Measurements from ENCODE around the gene ZNF428. TPM values are rescaled to one million over a fixed set of nuclear protein-coding genes. Genes with fewer than 3 reads are reported as not detected.

Gene ZNF428
- total RNA-seq, 2 donors from 2014 or later: 24.1 to 37.8 TPM

DNA sequence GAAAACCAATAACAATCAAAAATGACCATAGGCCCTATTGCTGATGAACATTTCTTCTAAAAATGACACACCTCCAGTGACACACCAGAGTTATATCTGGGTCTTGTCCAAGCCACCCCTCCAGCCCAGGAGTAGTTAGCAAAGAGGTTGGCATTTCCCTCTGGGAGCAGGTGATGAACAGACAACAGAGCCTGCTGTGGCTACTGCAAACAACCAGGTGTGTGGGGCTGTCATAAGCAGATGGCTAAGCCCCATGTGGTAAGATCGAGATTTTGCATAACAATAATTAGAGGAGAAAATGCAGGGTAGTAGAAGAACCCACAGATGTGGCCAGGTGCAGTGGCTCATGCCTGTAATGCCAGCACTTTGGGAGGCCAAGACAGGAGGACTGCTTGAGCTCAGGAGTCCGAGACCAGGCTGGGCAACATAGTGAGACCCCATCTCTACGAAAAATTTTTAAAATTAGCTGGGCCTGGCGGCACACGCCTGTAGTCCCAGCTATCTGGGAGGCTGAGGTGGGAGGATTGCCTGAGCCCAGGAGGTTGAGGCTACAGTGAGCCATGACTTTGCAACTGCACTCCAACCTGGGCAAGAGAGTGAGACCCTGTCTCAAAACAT, 49.1 kb downstream of the ZNF428 start:
- Histone ChIP-seq H3K36me3 (no peaks in the 10 kb centered on the region), H3K4me3 (no peak overlapping the region), H3K27me3 (replicated peaks; ENCODE audit: insufficient read depth) (no peaks in the 10 kb centered on the region), H3K27ac (no peak overlapping the region), H3K9me3 (no peaks in the 10 kb centered on the region), H3K4me1 (ENCODE audit: control insufficient read depth in 1 of 2, low read depth in 2 of 2) (peaks cover 10 to 14% of the 10 kb centered on the region in 2 donors)
- ATAC-seq (ENCODE audit: insufficient number of reproducible peaks, low FRiP score, low read depth) (no peak), DNase-seq (ENCODE audit: low spot score) (no peak)
- TF ChIP-seq, protein P1, sequence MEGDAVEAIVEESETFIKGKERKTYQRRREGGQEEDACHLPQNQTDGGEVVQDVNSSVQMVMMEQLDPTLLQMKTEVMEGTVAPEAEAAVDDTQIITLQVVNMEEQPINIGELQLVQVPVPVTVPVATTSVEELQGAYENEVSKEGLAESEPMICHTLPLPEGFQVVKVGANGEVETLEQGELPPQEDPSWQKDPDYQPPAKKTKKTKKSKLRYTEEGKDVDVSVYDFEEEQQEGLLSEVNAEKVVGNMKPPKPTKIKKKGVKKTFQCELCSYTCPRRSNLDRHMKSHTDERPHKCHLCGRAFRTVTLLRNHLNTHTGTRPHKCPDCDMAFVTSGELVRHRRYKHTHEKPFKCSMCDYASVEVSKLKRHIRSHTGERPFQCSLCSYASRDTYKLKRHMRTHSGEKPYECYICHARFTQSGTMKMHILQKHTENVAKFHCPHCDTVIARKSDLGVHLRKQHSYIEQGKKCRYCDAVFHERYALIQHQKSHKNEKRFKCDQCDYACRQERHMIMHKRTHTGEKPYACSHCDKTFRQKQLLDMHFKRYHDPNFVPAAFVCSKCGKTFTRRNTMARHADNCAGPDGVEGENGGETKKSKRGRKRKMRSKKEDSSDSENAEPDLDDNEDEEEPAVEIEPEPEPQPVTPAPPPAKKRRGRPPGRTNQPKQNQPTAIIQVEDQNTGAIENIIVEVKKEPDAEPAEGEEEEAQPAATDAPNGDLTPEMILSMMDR (IDR thresholded peaks at IDR 0.05): no peak

DNA sequence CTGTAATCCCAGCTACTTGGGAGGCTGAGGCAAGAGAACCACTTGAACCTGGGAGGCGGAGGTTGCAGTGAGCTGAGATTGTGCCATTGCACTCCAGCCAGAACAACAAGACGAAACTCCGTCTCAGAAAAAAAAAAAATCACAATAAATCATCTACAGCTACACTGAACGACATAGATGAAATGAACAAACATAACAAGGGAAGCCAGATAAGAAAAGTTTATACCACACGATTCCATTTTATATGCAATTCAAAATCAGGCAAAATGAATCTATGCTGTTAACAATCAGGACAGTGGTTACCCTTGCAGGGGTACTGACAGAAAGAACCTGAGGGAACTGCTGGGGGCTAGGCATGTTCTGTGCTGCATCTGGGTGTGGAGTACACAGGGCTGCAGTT, 49.8 kb downstream of the ZNF428 start:
- H3K27ac ChIP-seq: no peak overlapping the region
- H3K36me3 ChIP-seq: no peaks in the 10 kb centered on the region
- peaks cover 8 to 10% of the 10 kb centered on the region in 2 donors for H3K4me1 ChIP-seq (ENCODE audit: control insufficient read depth in 1 of 2, low read depth in 2 of 2)
- TF ChIP-seq, protein P1 (IDR thresholded peaks at IDR 0.05): no peak
- ATAC-seq (ENCODE audit: insufficient number of reproducible peaks, low FRiP score, low read depth): no peak
- no peaks in the 10 kb centered on the region for H3K9me3 ChIP-seq
- no peak overlapping the region for H3K4me3 ChIP-seq
- no peaks in the 10 kb centered on the region for H3K27me3 ChIP-seq (replicated peaks; ENCODE audit: insufficient read depth)
- no peak for DNase-seq (ENCODE audit: low spot score)

DNA sequence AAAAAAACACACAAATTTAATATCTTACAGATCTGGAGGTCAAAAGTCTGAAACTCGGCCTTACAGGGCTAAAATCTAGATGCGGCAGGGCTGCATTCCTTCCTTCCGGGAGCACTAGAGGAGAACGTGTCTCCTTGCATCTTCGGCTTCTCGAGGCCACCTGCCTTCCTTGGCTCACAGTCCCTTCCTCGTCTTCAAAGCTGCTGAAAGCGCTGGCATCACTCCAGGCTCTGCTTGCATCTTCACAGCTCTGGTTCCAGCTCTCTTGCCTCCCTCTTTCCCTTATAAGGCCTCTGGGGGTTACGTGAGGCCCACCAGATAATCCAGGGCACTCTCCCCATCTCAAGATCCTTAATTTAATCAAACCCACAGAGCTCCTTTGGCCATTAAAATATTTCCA, 54.6 kb downstream of the ZNF428 start:
- DNase-seq (ENCODE audit: low spot score) (no peak), ATAC-seq (ENCODE audit: insufficient number of reproducible peaks, low FRiP score, low read depth) (no peak)
- TF ChIP-seq, protein P1 (IDR thresholded peaks at IDR 0.05): no peak
- Histone ChIP-seq H3K36me3 (peaks cover 6% of the 10 kb centered on the region), H3K9me3 (no peaks in the 10 kb centered on the region), H3K27me3 (replicated peaks; ENCODE audit: insufficient read depth) (no peaks in the 10 kb centered on the region), H3K4me1 (ENCODE audit: control insufficient read depth in 1 of 2, low read depth in 2 of 2) (peaks cover 6 to 21% of the 10 kb centered on the region in 2 donors), H3K4me3 (no peak overlapping the region), H3K27ac (no peak overlapping the region)

DNA sequence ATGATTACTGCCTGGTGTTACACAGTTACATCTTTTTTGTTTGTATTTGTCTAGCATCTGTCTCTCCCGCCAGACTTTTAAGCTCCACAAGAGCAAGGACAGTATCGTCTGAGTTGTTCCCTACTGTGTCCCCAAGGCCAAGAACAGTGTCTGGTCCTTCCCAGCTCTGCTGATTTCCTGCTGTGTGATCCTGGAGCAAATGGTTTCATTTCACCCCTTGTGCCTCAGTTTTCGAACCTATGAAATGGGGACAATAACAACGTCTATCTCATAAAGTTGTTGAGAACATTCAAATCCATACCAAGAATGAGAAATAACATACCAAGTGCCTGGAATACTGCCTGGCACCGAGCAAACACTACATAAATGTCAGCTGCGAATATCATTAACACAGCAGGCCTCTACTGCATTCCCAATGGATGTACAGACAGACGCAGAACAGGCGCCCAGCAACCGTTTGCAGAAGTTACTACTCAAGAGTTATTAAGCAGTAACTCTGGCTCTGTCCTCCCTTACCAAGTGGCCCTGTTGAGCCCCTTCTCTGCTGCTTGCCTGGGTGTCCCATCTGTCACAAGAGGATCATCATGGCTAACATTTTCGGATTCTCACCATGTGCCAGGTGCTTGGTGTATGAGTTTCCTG, 55.5 kb downstream of the ZNF428 start:
- Histone ChIP-seq H3K36me3 (peaks cover 9% of the 10 kb centered on the region), H3K4me1 (ENCODE audit: control insufficient read depth in 1 of 2, low read depth in 2 of 2) (peaks cover 6 to 21% of the 10 kb centered on the region in 2 donors), H3K4me3 (no peak overlapping the region), H3K27ac (peak overlapping the region in 1 of 2 donors; percentile 73), H3K9me3 (no peaks in the 10 kb centered on the region), H3K27me3 (replicated peaks; ENCODE audit: insufficient read depth) (no peaks in the 10 kb centered on the region)
- no peak for DNase-seq (ENCODE audit: low spot score)
- TF ChIP-seq, protein P1 (IDR thresholded peaks at IDR 0.05): no peak
- ATAC-seq (ENCODE audit: insufficient number of reproducible peaks, low FRiP score, low read depth): no peak

DNA sequence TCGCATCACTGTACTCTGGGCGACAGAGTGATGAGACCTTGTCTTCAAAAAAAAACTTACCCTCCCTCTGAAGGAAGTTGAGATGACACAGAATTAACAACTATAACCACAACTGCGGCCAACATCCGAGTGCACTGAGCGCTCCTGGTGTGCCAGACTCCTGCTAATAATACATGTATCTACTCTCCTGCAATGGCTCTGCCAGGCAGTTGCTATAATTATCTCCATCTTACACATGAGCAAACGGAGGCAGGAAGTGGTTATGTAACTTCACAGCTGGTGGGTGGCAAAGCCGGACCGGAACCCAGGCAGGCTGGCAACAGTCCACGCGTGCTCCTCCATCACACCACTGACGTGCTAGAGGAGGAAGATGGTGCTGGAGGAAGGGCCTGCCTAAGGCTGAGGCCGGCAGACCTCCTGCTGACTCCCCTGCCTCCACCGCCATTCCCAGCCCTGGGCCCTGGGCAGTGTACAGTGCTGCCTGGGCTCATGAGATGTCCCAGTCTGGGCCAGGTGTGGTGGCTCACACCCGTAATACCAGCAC, 56.7 kb downstream of the ZNF428 start:
- Histone ChIP-seq H3K27ac (peak overlapping the region; percentile 58 to 73), H3K27me3 (replicated peaks; ENCODE audit: insufficient read depth) (no peaks in the 10 kb centered on the region), H3K4me1 (ENCODE audit: control insufficient read depth in 1 of 2, low read depth in 2 of 2) (peaks cover 6 to 21% of the 10 kb centered on the region in 2 donors), H3K4me3 (no peak overlapping the region), H3K36me3 (peaks cover 12% of the 10 kb centered on the region), H3K9me3 (no peaks in the 10 kb centered on the region)
- DNase-seq (ENCODE audit: low spot score) (peak; percentile 14), ATAC-seq (ENCODE audit: insufficient number of reproducible peaks, low FRiP score, low read depth) (peak; percentile 77)
- TF ChIP-seq, protein P1 (IDR thresholded peaks at IDR 0.05): no peak

Data from thoracic aorta (tissue), 2 donors.